ENCODE results near the gene CDS2. TPM values are rescaled to one million over a fixed set of nuclear protein-coding genes. Genes with fewer than 3 reads are reported as not detected.

Gene CDS2
- polyA plus RNA-seq, 1 donor from 2014 or later, result 66.7 TPM

- no peaks in the 10 kb centered on the region for H3K36me3 ChIP-seq (ENCODE audit: insufficient read depth, low read length)
- no peak overlapping the region for H3K9ac ChIP-seq (ENCODE audit: low read length)
- no peaks in the 10 kb centered on the region for H3K27me3 ChIP-seq (ENCODE audit: insufficient read depth, low read depth, low read length)
- TF ChIP-seq TAF1 (IDR thresholded peaks at IDR 0.05; ENCODE audit: low read depth), result no peak
- no peak for TF ChIP-seq SMC3 (conservative IDR thresholded peaks at IDR 0.05; ENCODE audit: poor library complexity)
- no peak for TF ChIP-seq CTCF (IDR thresholded peaks at IDR 0.05; ENCODE audit: poor library complexity, severe bottlenecking)
- no peak for TF ChIP-seq MXI1 (conservative IDR thresholded peaks at IDR 0.05; ENCODE audit: poor library complexity, severe bottlenecking)
- TF ChIP-seq POLR2AphosphoS5 (IDR thresholded peaks at IDR 0.05), result no peak
- TF ChIP-seq, protein P1, sequence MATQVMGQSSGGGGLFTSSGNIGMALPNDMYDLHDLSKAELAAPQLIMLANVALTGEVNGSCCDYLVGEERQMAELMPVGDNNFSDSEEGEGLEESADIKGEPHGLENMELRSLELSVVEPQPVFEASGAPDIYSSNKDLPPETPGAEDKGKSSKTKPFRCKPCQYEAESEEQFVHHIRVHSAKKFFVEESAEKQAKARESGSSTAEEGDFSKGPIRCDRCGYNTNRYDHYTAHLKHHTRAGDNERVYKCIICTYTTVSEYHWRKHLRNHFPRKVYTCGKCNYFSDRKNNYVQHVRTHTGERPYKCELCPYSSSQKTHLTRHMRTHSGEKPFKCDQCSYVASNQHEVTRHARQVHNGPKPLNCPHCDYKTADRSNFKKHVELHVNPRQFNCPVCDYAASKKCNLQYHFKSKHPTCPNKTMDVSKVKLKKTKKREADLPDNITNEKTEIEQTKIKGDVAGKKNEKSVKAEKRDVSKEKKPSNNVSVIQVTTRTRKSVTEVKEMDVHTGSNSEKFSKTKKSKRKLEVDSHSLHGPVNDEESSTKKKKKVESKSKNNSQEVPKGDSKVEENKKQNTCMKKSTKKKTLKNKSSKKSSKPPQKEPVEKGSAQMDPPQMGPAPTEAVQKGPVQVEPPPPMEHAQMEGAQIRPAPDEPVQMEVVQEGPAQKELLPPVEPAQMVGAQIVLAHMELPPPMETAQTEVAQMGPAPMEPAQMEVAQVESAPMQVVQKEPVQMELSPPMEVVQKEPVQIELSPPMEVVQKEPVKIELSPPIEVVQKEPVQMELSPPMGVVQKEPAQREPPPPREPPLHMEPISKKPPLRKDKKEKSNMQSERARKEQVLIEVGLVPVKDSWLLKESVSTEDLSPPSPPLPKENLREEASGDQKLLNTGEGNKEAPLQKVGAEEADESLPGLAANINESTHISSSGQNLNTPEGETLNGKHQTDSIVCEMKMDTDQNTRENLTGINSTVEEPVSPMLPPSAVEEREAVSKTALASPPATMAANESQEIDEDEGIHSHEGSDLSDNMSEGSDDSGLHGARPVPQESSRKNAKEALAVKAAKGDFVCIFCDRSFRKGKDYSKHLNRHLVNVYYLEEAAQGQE (IDR thresholded peaks at IDR 0.05; ENCODE audit: borderline replicate concordance), result no peak
- no peak for TF ChIP-seq EP300 (conservative IDR thresholded peaks at IDR 0.05; ENCODE audit: poor library complexity, severe bottlenecking)
- TF ChIP-seq EZH2 (IDR thresholded peaks at IDR 0.05; ENCODE audit: borderline replicate concordance, insufficient read depth, low read length, poor library complexity, severe bottlenecking), result no peak
- TF ChIP-seq RAD21 (conservative IDR thresholded peaks at IDR 0.05), result no peak
- no peaks in the 10 kb centered on the region for H3K79me2 ChIP-seq (replicated peaks; ENCODE audit: insufficient read depth, low read length)
- no peaks in the 10 kb centered on the region for H3F3A ChIP-seq (ENCODE audit: insufficient read depth, low read length, poor library complexity, severe bottlenecking)
- H3K27ac ChIP-seq (ENCODE audit: low read length), result no peak overlapping the region
- no peaks in the 10 kb centered on the region for H3K9me3 ChIP-seq (ENCODE audit: low read length)
- H3K4me3 ChIP-seq (ENCODE audit: low read length), result no peak overlapping the region
- H2AFZ ChIP-seq (ENCODE audit: low read depth, low read length), result no peak overlapping the region
- H3K4me2 ChIP-seq (ENCODE audit: low read length), result no peak overlapping the region
- H4K20me1 ChIP-seq (ENCODE audit: insufficient read depth), result no peaks in the 10 kb centered on the region
- no peaks in the 10 kb centered on the region for H3K9me2 ChIP-seq (ENCODE audit: insufficient read depth, low read length)
Measured at GRCh38 chr20:5195655-5196054, 68.8 kb downstream of the CDS2 start.

DNA sequence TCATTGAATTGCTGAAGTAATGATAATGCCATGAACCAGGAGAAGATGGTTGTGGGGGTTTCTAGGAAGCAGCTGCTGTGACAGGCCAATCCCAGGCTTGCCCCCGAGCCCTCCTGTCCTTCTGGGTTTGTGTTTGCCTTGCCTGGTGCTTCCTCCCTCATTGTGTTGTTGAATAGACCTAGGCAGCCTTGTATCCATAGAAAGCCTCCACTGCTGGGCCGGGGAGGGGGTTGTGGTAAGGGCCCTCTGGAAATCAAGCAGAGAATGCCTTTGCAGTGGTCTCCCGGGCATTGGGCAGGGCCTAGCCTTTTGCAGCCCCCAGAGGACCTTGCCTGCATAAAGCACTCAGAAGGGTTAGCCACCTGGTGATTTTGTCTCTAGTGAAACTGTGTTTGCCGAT, 69.3 kb downstream of the CDS2 start:
- H3K27me3 ChIP-seq (ENCODE audit: insufficient read depth, low read depth, low read length), result no peaks in the 10 kb centered on the region
- H4K20me1 ChIP-seq (ENCODE audit: insufficient read depth), result no peaks in the 10 kb centered on the region
- no peak overlapping the region for H3K4me2 ChIP-seq (ENCODE audit: low read length)
- no peaks in the 10 kb centered on the region for H3K79me2 ChIP-seq (replicated peaks; ENCODE audit: insufficient read depth, low read length)
- no peaks in the 10 kb centered on the region for H3K9me3 ChIP-seq (ENCODE audit: low read length)
- no peak overlapping the region for H3K27ac ChIP-seq (ENCODE audit: low read length)
- no peaks in the 10 kb centered on the region for H3K9me2 ChIP-seq (ENCODE audit: insufficient read depth, low read length)
- H3F3A ChIP-seq (ENCODE audit: insufficient read depth, low read length, poor library complexity, severe bottlenecking), result no peaks in the 10 kb centered on the region
- H2AFZ ChIP-seq (ENCODE audit: low read depth, low read length), result no peak overlapping the region
- no peak overlapping the region for H3K4me3 ChIP-seq (ENCODE audit: low read length)
- TF ChIP-seq MXI1 (conservative IDR thresholded peaks at IDR 0.05; ENCODE audit: poor library complexity, severe bottlenecking) (no peak), CTCF (IDR thresholded peaks at IDR 0.05; ENCODE audit: poor library complexity, severe bottlenecking) (no peak), TAF1 (IDR thresholded peaks at IDR 0.05; ENCODE audit: low read depth) (no peak), EZH2 (IDR thresholded peaks at IDR 0.05; ENCODE audit: borderline replicate concordance, insufficient read depth, low read length, poor library complexity, severe bottlenecking) (no peak), SMC3 (conservative IDR thresholded peaks at IDR 0.05; ENCODE audit: poor library complexity) (no peak), POLR2AphosphoS5 (IDR thresholded peaks at IDR 0.05) (no peak), EP300 (conservative IDR thresholded peaks at IDR 0.05; ENCODE audit: poor library complexity, severe bottlenecking) (no peak), RAD21 (conservative IDR thresholded peaks at IDR 0.05) (no peak)
- TF ChIP-seq, protein P1 (IDR thresholded peaks at IDR 0.05; ENCODE audit: borderline replicate concordance), result no peak
- no peak overlapping the region for H3K9ac ChIP-seq (ENCODE audit: low read length)
- no peaks in the 10 kb centered on the region for H3K36me3 ChIP-seq (ENCODE audit: insufficient read depth, low read length)
